Skeletal muscle satellite cell (primary cell): ENCODE data around the gene ALDH1L1. TPM values are rescaled to one million over a fixed set of nuclear protein-coding genes. Genes with fewer than 3 reads are reported as not detected.
A peak's percentile ranks its signal among the peaks of the same experiment; 100 is the strongest.

Source experiments
- H3K27me3 ChIP-seq: 2 replicates; pipeline ENCODE4 v1.7.0; 2013; ENCODE audit warnings: low read length; ENCODE audit not compliant: control insufficient read depth, insufficient read depth
- H3K36me3 ChIP-seq: 2 replicates; pipeline ENCODE4 v1.7.0; 2013; ENCODE audit warnings: mild to moderate bottlenecking, control low read depth, low read length; ENCODE audit not compliant: insufficient read depth
- H3K4me1 ChIP-seq: 2 replicates; pipeline ENCODE4 v1.7.0; 2013; ENCODE audit warnings: low read length; ENCODE audit not compliant: control insufficient read depth, insufficient read depth
- H3K4me2 ChIP-seq: 2 replicates; pipeline ENCODE4 v1.7.0; 2013; ENCODE audit warnings: mild to moderate bottlenecking, low read length
- H3K4me3 ChIP-seq: 2 replicates; pipeline ENCODE4 v1.7.0; 2013; ENCODE audit warnings: low read length
- H3K9ac ChIP-seq: 2 replicates; pipeline ENCODE4 v1.7.0; 2013; ENCODE audit warnings: mild to moderate bottlenecking, low read depth, low read length, moderate library complexity
- H3K9me3 ChIP-seq: replicated peaks from 2 replicates; pipeline ENCODE4 v1.7.0; 2013; ENCODE audit warnings: mild to moderate bottlenecking, control low read depth, low read length
- total RNA-seq: library from RNA; depleted of rRNA; stranded (reverse); fragments of >200 nt; gene quantifications from 2 replicates; pipeline ENCODE4 v1.2.3, GENCODE V29; 2012; rRNA removed

ALDH1L1 gene
- not detected in 2 replicates for total RNA-seq

DNA sequence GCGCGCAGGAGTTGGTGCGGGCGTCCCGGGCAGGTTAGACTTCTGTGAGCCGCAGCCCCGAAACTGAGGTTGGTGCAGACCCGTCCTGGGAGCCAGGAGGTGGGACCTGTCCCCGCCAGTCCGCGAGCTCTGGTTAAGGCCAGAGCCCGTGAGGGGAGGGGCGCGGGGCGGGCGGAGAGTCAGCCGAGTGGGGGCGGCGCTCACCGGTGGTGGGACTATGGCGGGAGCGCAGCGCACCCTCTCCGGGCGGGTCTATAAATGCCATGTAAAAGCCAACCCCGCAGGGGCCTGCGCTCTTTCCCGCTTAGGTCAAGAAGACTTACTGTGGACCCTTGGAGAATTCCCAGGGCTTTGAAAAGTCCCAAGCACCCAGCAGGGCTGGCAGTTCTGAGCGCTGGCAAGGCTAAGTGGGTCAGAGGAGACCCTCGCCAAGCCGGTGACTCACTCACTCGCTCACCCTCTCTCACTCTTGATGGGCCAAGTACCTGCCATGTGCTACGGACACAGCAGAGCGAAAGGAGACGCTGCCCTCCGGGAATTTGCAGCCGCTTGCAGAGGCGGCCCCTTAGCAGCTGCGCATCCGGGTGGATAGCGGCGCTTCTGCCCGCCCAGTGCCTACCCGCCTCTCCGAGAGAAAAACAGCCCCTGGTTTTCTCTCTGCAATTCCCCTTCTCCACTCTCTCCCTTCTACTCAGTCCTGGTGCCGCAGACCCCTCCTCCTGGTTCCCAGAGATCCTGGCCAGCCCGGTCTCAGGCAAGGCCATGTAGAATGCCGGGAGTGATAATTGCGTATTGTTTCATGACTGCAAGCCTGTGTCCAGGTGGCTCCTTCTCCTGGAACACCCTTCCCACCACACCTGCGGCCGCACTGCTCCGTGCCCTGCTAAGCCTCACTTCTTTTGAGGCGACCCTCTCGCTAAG, at the start of gene ALDH1L1:
Gene ALDH1L1, minus strand, starts transcription at position 110 of the 921 bp plus-strand sequence. CDS start 19,607 bp downstream, outside the sequence.
- Histone ChIP-seq H3K4me1 (peaks cover 13% of the 10 kb centered on the region), H3K4me3 (peak within 1 kb of the TSS; percentile 73), H3K27me3 (peaks cover 24% of the 10 kb centered on the region), H3K36me3 (no peaks in the 10 kb centered on the region), H3K9me3 (no peaks in the 10 kb centered on the region), H3K9ac (no peak within 1 kb of the TSS), H3K4me2 (peak within 1 kb of the TSS; percentile 97)

DNA sequence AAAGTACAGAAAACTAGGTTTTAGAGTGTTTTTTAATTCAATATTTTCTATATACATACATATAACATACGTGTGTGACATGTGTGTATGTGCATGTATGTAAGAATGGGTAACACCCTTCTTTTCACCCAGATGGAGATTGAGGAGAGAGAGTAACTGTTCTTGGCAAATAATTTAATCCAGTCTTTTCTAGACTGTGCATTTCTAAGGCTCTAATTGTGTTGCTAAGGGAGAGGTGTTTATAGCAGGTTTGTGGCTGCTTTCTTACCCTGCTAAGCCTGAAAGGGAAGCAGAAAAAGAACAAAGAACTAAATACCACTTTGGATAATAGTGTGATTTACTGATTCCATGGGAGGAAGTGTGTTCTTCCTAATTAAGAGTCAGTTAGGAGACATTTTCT, 46.0 kb upstream of the ALDH1L1 start:
- Histone ChIP-seq H3K9ac (no peak overlapping the region), H3K9me3 (no peaks in the 10 kb centered on the region), H3K27me3 (peaks cover 7% of the 10 kb centered on the region), H3K4me1 (peaks cover 3% of the 10 kb centered on the region), H3K4me2 (no peak overlapping the region), H3K4me3 (no peak overlapping the region), H3K36me3 (no peaks in the 10 kb centered on the region)

DNA sequence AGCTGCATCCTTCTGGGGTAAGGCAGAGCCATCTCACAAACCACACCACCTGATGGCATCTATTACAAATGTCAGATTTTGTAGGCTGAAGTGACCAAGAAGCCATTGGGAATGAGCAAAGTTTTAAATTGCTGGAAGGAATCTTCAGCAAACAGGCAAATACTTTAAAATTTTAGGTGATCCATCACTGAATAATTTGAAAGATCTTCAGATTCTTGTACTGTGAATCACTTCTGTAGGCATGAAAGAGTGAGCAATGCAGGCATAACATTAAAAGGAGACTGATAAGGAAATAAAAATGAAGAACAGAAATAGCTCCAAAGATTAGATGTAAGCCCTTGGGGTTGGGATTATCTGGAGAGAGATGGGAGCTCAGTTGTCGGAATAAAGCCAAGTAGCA, 36.0 kb upstream of the ALDH1L1 start:
- Histone ChIP-seq H3K36me3 (no peaks in the 10 kb centered on the region), H3K27me3 (no peaks in the 10 kb centered on the region), H3K9ac (no peak overlapping the region), H3K4me1 (peaks cover 36% of the 10 kb centered on the region), H3K9me3 (no peaks in the 10 kb centered on the region), H3K4me3 (no peak overlapping the region), H3K4me2 (peak overlapping the region; percentile 37)

DNA sequence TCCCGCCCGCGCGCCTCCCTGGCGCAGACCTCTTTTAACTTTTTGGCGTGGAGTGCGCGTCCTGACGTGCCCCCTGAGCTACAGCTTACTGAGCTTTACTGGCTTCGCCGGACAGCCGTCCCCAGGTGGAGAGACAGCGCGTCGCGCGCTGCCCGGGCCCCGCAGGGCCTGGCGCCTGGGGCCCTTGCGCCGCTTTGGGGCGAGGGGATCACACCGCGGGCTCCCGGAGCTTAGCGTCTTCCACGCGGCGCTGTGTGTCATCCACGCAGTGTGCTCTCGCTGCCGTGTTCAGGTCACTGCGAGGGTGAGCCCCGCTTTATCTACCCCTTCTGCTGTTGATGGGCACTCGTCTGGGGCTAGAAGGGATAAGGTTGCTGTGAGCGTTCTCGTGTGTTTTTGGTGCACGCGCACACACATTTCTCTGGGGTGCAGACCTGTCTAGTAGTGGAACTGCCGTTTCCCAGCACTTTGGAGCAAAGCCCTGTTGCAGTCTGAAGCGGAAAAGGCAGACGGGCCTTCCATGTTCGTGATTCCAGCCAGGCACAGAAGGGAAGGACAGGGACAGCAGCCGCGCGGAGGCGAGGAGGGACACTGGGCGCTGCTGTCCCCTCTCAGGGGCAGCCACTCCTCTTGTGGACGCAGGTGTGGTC, 33.1 kb upstream of the ALDH1L1 start:
- Histone ChIP-seq H3K9ac (peak overlapping the region; percentile 78), H3K4me3 (peak overlapping the region; percentile 64), H3K9me3 (no peaks in the 10 kb centered on the region), H3K27me3 (no peaks in the 10 kb centered on the region), H3K4me2 (peak overlapping the region; percentile 80), H3K4me1 (peaks cover 44% of the 10 kb centered on the region), H3K36me3 (no peaks in the 10 kb centered on the region)

DNA sequence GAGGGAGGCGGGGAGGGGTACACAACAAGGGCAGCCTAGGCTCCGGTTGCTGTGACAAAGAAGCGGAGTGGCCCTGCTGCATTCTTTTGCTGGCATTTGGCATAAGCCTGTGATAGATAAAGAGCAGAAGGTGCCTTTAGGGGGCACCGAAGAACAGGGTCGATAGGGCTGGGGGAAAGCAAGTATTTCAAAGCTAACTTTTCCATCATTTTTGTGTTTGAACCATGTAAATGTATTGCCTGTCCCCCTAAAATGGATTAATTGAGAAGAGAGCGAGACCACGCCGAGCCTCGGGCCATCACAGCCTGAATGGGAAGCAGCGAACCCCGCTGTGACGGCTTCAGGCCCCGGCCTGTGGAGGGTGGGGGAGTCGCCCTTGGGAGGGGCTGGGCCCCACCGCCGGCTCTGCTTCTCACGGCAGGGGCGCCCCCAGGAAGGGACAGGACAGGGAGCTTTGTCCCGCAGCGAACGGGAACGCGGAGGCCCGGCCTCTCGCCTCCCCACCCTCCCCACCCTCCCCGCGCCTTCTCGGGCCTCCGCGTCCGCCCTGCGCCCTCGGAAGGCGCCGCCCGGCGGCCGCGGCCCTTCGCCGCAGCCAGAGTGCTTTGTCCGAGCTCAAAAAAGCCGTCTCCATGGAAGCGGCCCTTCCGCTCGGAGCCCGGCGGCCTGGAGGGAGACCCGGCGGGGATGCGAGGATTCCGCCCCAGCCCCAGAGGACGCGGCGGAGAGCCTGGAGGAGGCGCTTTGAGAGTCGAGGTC, 32.4 kb upstream of the ALDH1L1 start:
- peak overlapping the region; percentile 78 for H3K9ac ChIP-seq
- H3K4me2 ChIP-seq, result peak overlapping the region; percentile 80
- no peaks in the 10 kb centered on the region for H3K36me3 ChIP-seq
- peaks cover 51% of the 10 kb centered on the region for H3K4me1 ChIP-seq
- no peaks in the 10 kb centered on the region for H3K27me3 ChIP-seq
- peak overlapping the region; percentile 64 for H3K4me3 ChIP-seq
- H3K9me3 ChIP-seq, result no peaks in the 10 kb centered on the region

DNA sequence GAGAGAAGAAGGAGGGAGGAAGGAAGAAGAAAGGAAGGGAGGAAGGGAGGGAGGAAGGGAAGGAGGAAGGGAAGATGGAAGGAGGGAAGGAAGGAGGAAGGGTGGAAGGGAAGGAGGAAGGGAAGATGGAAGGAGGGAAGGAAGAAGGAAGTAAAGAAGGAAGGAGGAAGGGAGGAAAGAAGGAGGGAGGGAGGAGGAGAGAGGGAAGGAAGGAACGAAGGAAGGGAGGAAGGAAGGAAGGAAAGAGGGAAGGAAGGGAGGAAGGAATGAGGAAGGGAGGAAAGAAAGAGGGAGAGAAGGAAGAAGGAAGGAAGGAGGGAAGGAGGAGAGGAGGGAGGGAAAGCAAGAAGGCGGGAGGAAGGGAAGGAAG, 31.8 kb upstream of the ALDH1L1 start:
- Histone ChIP-seq H3K4me3 (no peak overlapping the region), H3K4me2 (peak overlapping the region; percentile 80), H3K9ac (peak overlapping the region; percentile 78), H3K9me3 (no peaks in the 10 kb centered on the region), H3K36me3 (no peaks in the 10 kb centered on the region), H3K27me3 (no peaks in the 10 kb centered on the region), H3K4me1 (peaks cover 56% of the 10 kb centered on the region)

DNA sequence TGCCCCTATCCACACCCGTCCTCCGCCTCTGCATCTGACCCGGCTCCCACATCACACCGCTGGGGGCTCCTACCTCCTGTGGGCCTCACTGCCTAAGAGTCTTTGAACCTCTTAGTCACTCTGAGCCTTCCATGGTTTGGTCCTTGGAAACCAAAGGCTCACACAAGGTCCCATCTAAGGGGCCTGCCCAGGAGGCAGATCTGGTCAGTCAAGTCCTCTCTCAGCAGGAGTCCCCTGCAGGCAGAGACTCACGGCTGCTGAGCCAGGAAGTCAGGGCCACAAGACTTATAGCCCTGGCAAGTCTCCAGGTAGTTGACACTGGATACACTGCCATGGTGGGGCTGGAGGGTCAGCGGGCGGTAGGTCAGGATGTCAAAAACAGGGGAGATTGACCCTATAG, 31.2 kb upstream of the ALDH1L1 start:
- H3K9ac ChIP-seq, result no peak overlapping the region
- no peaks in the 10 kb centered on the region for H3K9me3 ChIP-seq
- no peak overlapping the region for H3K4me2 ChIP-seq
- H3K4me1 ChIP-seq, result peaks cover 52% of the 10 kb centered on the region
- no peak overlapping the region for H3K4me3 ChIP-seq
- no peaks in the 10 kb centered on the region for H3K36me3 ChIP-seq
- H3K27me3 ChIP-seq, result no peaks in the 10 kb centered on the region

DNA sequence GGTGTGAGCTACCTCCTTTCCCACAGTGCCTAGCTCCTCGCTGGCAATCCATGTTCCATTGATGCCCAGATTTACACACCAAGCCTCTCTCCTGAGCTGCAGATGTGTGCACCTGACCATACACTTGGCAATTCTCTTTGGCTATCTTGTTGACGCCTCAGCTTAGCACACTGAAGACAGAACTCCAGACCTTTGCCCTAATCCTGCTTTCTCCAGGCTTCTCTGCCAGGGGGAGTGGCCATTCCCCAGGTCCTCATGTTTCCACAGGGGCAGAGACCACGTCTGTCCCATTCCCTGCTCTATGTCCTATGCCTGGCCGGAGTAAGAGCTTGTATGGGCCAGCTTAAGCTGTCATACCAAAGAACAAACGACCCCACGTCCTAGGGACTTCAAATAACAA, 30.2 kb upstream of the ALDH1L1 start:
- Histone ChIP-seq H3K4me3 (no peak overlapping the region), H3K36me3 (no peaks in the 10 kb centered on the region), H3K9ac (no peak overlapping the region), H3K4me2 (no peak overlapping the region), H3K27me3 (no peaks in the 10 kb centered on the region), H3K9me3 (no peaks in the 10 kb centered on the region), H3K4me1 (peaks cover 42% of the 10 kb centered on the region)

DNA sequence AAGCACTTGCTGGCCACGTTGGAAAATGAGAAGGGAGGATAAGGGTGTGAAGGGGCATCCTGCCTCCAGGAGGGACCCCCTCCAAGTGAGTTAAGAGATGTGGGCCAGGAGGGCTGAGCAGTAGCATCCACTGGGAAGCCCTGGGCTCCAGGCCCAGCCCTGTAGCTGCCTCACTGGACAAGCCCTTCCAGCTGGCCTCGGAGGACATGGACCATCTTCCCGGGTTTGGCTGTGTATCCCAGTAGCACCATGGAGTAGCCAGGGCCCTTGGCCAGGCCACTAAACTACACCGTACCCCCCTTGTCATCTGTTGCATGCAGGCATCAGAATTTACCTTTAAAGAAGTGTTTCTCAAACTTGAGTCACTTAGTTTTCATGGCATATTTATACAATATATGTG, 29.4 kb upstream of the ALDH1L1 start:
- H3K27me3 ChIP-seq, result no peaks in the 10 kb centered on the region
- H3K9me3 ChIP-seq, result no peaks in the 10 kb centered on the region
- no peak overlapping the region for H3K4me3 ChIP-seq
- H3K36me3 ChIP-seq, result no peaks in the 10 kb centered on the region
- H3K9ac ChIP-seq, result no peak overlapping the region
- no peak overlapping the region for H3K4me2 ChIP-seq
- peaks cover 38% of the 10 kb centered on the region for H3K4me1 ChIP-seq

DNA sequence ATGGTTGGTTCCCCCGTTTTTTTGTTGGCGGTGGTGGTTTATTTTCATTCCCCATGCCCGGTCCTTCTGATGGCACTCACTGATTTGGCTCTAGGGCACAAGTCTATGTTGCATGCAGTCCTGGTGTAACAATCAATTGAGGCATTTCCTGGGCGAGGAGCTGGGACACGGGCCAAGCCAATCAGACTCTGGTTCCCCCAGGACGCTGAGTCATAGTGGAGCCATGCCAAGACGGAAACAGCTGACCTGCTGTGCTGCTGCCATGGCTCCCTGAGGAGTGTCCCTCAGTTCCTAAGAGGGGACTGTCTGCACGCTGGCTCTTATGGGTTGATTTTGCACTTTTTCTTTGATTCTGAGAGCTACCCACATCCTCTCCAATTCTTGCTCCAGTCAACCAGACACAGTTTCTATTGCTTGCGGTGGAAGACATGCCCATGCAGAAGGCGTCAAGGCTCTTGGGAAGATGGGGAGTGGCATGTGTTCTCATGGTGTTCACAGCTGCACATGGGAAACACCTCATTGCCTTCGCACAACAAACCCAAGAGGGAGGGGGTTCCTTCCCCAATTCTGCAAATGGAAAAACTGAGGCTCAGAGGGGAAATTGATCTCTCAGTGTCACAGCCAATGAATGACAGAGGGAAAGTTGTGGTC, 28.3 kb upstream of the ALDH1L1 start:
- Histone ChIP-seq H3K9ac (peak overlapping the region; percentile 12), H3K4me1 (peaks cover 35% of the 10 kb centered on the region), H3K27me3 (no peaks in the 10 kb centered on the region), H3K36me3 (no peaks in the 10 kb centered on the region), H3K9me3 (no peaks in the 10 kb centered on the region), H3K4me3 (peak overlapping the region; percentile 40), H3K4me2 (peak overlapping the region; percentile 56)

DNA sequence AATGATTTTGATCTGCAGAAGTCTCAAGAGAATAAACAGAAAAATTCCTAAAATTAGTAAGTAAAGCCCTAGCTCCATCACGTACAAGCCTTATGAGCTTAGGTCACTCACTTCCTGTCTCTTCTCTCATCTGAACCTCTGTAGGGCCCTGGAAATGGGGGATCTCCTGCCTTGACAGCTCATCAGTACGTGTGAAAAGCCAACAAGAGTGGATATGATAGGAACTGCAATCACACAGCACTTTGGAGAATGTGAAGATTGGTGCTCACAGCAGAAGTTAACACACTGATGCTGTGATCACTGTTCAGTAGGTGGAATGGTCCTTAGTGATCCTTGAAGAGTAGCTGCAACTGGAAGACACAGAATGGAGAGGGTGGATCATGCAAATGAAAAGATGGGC, 27.8 kb upstream of the ALDH1L1 start:
- peak overlapping the region; percentile 56 for H3K4me2 ChIP-seq
- H3K36me3 ChIP-seq, result no peaks in the 10 kb centered on the region
- H3K4me1 ChIP-seq, result peaks cover 29% of the 10 kb centered on the region
- H3K9me3 ChIP-seq, result no peaks in the 10 kb centered on the region
- H3K4me3 ChIP-seq, result peak overlapping the region; percentile 40
- H3K27me3 ChIP-seq, result no peaks in the 10 kb centered on the region
- peak overlapping the region; percentile 12 for H3K9ac ChIP-seq
